Measurements from ENCODE around the gene FAT4.

Gene FAT4

GRCh38 chr4:125316791-125317524 is 2.2 kb downstream of the FAT4 start:
- no peak for DNase-seq

DNA sequence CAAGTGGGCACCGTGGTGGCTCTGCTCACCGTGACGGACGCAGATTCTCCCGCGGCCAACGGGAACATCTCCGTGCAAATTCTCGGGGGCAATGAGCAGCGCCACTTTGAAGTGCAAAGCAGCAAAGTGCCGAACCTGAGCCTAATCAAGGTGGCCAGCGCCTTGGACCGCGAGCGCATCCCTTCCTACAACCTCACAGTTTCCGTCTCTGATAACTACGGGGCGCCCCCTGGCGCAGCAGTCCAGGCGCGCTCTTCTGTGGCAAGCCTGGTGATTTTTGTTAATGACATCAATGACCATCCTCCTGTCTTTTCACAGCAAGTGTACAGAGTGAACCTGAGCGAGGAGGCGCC is 2.7 kb downstream of the FAT4 start:
- no peak for DNase-seq

- DNase-seq: no peak
Measured at GRCh38 chr4:125319311-125319710, 4.6 kb downstream of the FAT4 start.

GRCh38 chr4:125321709-125322365 is 7.1 kb downstream of the FAT4 start:
- no peak for DNase-seq

DNA sequence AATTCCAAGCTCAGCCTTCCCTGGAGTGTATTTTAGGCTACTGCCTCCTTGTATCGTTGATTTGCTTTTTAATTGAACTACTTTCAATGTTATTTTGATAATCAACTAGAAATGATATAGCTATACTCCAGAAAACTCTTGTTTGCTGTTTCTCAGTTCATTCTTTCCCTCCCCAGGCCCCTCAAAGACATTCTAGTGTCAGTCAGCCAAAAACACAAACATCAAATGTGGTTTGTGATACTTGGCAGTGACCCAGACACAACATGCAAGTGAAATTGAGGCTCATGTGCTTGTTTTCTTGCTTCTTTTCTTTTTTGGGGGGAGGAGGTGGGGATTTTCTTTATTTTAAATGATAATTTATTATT is 7.6 kb downstream of the FAT4 start:
- DNase-seq: no peak

DNA sequence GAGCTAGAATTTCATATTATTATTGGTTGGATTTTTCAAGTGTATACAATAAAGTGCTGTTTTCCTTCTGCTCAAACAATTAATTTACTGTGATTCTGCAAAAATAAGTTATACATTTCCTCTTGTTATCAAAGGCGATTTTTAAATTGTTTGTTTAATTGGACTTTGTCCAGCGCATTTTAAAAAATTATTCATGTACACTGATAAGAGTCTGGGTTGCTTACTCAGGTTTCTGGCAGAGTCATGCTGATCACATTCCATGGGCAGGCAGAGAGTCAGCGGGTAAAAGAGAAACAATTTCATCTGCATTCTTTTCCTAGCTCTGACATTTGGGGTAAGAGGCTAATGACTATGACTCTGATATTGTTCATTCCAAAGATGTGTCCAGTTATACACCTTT is 8.9 kb downstream of the FAT4 start:
- no peak for DNase-seq

- DNase-seq: no peak
Measured at GRCh38 chr4:125325733-125326132, 11.0 kb downstream of the FAT4 start.

GRCh38 chr4:125331116-125331515 is 16.4 kb downstream of the FAT4 start:
- no peak for DNase-seq

DNA sequence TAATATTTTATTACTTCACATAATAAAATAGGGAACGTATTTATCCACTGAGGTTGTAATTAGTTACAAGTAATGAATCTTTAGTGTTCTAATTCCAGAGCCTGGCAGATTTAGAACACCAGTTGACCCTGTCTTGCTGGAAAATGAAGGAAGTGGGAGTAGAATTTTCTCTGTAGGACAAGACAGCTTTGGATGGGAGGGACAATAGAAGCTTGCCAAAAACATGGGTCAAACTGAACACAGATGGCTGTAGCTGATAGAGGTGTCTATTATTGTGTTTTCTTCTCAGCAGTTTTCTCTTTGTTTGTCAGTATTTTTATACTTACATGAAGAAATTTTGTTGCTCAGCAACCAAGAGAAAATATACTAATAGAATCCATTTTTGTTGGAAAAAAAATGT is 20.2 kb downstream of the FAT4 start:
- DNase-seq: no peak

DNA sequence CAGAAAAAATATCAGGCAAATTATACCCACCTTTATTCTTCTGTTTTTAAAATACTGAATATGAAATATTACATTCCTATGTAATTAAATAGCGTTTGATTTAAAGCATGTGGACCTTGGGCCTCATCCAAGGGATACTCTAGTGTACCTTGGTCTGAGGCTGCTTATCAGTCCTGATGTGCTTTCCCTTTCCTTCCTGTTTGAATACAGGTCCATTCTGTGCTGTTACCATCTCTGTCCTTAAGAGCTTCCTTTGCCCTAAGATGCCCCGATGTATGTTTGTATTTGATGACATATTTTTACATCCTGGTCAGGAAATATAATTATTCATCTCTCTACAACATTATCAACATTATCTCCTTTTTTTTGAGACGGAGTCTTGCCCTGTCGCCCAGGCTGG is 24.1 kb downstream of the FAT4 start:
- DNase-seq: no peak

- no peak for DNase-seq
Measured at GRCh38 chr4:125344198-125344597, 29.4 kb downstream of the FAT4 start.

GRCh38 chr4:125346616-125347015 is 31.9 kb downstream of the FAT4 start:
- DNase-seq: no peak

DNA sequence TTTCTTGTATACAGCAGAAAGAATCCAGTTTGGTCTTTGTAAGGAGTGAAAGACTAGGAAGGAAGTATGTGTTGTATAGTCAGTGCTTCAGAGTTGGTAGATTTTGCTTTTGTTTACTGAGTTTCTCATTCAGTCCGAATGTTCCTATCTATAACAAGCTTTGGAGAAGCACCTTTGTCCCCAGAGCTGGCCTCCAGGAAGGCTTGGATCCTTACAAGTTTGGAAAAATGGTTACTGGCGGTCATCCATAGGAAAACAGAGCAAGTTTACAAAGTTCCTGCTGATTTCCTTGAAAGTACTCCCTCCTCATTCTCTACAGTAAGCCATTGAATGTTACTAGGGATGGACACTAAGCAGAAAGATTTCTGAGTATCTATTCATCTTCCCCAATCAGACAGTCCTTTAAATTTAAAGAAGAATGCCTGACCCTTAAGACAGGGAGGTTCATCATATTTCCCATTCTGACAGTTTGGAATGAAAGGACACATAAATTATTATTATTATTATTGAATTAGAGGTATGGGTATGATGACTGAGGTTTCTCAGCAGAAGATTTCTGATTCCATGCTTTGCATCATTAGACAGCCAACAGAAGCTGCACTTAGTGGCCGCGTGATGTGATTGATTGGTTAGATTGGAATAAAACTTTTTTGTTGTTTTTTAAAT is 35.8 kb downstream of the FAT4 start:
- DNase-seq: no peak

- no peak for DNase-seq
Measured at GRCh38 chr4:125352521-125352920, 37.8 kb downstream of the FAT4 start.

DNA sequence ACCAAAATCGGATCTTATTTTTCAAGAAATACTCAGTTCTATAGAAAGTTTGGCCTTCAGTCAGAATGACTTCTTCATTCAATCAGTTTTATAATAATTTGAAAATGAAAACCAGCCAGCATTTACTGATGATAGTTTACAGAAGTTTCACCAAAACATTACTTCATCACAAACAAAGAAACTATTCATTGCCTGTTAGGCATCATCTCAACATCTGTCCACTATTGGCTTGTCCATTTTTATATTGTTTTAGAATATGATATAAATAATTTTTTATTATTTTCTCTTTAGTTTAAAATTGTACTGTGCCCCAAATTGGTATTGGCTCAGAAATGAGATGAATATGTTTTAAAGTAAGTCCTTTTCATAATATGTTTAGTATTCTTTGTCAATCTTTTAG is 38.4 kb downstream of the FAT4 start:
- no peak for DNase-seq

DNA sequence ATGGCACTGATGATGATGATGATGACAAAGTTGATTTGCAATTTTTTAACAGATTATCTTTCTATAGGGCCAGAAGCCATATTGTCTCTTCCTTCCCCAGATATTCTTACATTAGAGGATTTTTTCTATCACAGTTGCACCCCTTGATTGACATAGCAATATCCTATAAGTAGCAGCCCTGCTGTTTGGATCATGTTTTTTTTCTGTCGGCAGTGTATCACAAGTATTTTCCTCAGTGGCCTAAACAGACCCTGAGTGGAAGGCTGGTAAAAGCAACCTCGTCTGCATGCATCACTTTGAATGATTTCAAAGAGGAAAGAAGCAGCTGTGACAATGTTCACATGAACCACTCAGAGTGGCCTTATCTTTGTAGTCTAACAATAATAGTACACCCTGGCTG is 41.0 kb downstream of the FAT4 start:
- no peak for DNase-seq

GRCh38 chr4:125357675-125358074 is 42.9 kb downstream of the FAT4 start:
- no peak for DNase-seq

- no peak for DNase-seq
Measured at GRCh38 chr4:125358453-125358852, 43.7 kb downstream of the FAT4 start.

- no peak for DNase-seq
Measured at GRCh38 chr4:125359363-125359762, 44.6 kb downstream of the FAT4 start.

- DNase-seq: no peak
Measured at GRCh38 chr4:125359960-125360634, 45.3 kb downstream of the FAT4 start.

- no peak for DNase-seq
Measured at GRCh38 chr4:125360727-125361126, 46.0 kb downstream of the FAT4 start.
